HG02763 (cell line): ENCODE data around the gene RALGDS.

Source experiments
- ATAC-seq: cut with Tn5 transposase; IDR thresholded peaks from one replicate; pipeline ENCODE4 v1.9.1; 2021; ENCODE audit warnings: mild to moderate bottlenecking, moderate library complexity; ENCODE audit not compliant: unreplicated experiment

Gene RALGDS

DNA sequence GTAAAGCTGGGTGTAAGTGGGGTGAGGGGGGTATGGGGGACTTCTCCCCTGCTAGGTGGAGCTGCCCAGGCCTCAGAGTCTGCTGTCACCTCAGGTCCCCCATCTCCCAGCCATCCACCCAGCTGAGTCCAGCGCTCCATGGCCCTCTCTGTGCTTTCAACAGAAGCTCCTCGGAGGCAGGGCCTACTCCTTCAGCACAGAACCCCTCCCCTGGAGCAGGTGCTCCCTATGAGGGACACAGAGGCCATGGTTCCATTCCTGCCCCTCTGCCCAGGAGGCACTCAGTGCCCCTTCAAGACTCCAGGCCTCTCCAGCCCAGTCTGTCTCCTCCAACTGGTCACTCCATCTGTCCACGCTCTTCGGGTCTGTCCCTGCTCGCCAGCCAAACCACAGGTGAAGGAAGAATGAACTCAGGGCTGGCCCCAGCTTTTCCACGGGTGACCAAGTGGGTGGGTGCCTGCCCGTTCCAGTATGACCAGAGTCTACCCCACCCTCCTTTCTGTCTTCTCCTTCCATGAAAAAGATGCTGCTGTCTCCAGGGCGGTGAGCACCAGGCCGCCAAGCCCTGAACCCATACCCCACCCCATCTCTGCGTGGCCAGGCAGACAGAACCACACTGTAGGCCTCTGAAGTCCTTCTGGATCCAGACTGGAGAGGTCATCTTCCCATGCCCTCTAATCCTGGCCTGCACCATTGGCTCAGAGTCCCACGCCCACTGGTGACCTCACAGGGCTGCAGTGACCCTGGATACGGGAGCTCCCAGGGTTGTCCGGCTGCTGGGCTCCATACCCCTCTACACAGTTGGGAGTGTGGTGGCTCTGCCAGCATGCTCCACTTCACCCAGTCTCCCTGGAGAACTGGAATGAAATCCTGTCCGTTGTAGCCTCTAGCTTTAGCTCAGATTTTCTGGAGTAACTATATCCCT, 30.8 kb upstream of the RALGDS start:
- no peak for ATAC-seq

DNA sequence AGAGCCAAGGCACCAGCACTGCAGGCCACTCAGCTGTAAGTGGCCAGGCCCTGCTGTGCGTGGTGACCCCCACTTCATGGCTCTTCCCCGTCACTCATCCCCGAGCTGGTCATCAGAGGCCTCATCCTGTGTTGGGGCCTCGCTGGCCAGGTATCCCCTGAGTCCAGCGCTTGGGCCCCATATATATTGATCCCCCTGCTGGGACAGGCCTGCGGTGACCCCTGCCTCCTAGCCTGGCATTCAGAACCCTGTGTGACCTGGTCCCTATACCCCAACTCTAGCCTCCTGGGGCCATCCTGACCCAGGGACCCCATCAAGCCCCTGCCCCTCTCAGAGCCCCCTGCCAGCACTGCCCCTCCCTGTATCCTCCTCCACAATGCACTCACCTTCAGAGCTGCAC, 30.0 kb upstream of the RALGDS start:
- no peak for ATAC-seq

GRCh38 chr9:133149130-133150015, 28.3 kb upstream of the RALGDS start:
- peak; percentile 58 for ATAC-seq

GRCh38 chr9:133148199-133149129, 27.4 kb upstream of the RALGDS start:
- ATAC-seq = peak; percentile 9

GRCh38 chr9:133147412-133148198, 26.6 kb upstream of the RALGDS start:
- no peak for ATAC-seq

DNA sequence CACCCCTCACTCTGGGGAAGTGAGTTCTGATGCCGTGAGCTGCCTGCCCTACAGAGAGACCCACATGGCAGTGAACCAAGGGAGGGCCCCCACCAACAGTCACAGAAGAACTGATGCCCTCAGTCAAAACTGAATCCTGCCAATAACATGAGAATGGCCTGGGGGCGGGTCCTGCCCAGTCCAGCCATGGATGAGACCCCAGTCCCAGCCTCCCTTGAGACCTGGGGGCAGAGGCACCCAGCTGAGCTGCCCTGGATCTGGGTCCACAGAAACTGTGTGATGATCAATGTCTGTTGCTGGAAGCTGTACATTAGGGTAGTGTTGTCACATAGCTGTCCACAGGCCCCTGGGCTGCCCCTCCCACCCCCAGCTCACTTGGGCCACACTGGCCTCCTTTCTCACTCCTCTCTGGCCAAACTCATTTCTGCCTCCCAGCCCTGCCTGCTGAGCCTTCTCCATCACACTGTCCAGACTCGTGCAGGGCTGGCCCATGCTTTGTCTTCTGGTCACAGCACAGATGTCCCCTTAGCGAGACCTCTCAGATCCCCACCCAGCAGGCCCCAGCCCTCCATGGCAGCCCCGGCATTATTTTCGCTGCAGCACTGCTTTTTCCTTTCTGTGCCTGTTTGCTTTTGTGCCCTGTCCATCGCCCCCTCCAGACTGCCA, 25.8 kb upstream of the RALGDS start:
- ATAC-seq = no peak

DNA sequence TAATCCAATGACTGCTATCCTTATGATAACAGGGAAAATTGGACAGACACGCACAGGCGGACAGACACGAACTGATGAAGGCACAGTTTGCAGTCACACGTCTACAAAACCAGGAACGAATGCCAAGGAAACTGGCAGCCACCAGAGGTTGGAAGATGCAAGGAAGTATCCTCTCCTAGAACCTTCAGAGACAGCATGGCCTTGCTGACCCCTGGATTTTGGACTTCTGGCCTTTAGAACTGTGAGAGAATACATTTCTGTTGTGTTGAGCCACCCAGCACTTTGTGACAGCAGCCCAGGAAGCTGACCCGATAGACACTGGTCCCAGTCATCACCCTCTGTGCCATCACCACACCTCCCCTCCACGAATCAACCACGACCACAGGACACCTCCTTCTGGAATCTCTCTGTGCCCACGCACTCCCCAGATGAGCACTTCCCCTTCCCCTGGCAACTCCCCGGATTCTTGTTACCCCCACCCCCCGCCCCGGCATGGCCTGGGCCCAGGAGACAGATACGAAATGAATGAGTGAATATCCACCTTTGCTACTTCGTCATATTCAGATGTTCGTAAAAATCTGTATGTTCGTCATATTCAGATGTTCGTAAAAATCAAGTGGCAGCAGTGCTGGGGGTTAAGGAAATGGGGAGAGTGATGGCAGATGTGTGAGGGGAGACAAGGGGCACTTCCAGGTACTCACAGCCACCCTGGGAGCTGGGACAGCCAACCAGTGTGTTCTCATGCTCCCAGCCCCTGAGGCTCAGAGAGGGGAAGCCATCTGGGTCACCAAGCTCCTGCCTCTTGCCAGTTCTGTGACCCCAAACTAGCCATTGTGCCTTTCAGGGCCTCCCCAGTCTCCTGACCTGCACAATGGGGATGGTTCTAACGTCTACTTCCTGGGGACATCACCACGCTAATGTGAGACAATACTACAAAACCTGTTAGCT, 24.1 kb upstream of the RALGDS start:
- ATAC-seq = no peak

DNA sequence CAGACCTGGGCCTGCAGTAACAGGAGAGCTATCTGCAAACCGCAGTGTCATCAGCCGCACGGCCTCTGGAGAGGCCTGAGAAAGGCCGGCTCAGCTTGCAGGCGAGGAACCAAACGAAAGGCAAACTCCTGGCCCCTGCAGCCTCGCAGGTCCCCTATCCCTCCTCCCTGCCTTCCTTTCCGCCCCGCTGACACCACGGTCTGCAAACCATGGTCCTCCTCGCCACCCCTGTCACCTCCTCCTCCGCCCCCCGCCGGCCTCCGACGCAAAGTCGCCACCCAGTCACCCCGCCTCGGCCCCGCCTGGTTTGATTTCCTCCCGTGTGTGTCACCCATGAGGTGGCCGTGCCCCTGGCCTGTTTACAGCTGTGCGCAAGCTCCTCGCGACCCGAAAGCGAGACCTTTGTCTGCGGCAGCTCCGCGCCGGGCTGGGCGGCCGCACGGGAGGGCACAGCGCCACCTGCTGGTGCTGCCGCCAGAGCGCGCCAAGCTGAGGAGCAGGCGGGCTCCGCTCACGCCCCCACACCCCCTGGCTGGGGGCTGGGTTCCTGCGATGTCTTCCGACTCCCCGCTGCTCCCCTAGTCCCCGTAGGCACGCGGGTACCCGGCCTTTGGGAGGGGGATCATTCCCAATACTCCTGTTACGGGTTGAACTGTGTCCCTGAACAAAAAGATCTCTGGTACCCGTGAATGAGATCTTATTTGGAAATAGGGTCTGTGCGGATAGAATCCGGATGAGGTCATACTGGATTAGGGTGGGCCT, 23.3 kb upstream of the RALGDS start:
- ATAC-seq = peak; percentile 35

DNA sequence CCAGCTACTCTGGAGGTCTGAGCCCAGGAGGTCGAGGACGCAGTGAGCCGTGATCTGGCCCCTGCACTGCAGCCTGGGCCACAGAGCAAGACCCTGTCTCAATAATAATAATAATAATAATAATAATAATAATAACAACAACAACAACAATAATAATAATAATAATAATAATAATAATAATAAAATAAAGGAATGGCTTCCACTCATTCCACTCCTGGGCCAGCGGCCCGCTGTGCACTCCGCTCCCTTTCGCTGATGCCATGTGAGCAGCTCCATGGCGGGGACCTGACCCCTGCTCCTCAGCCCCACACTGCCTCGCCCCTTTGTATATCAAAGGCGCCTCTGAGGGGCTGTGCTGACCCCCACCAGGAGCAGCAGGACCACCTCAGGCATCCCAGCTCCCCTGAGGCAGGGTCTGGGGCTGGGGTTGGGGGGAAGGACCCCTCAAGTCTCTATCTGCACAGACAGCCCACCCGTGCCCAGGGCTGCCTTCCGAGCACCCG, 22.6 kb upstream of the RALGDS start:
- no peak for ATAC-seq

DNA sequence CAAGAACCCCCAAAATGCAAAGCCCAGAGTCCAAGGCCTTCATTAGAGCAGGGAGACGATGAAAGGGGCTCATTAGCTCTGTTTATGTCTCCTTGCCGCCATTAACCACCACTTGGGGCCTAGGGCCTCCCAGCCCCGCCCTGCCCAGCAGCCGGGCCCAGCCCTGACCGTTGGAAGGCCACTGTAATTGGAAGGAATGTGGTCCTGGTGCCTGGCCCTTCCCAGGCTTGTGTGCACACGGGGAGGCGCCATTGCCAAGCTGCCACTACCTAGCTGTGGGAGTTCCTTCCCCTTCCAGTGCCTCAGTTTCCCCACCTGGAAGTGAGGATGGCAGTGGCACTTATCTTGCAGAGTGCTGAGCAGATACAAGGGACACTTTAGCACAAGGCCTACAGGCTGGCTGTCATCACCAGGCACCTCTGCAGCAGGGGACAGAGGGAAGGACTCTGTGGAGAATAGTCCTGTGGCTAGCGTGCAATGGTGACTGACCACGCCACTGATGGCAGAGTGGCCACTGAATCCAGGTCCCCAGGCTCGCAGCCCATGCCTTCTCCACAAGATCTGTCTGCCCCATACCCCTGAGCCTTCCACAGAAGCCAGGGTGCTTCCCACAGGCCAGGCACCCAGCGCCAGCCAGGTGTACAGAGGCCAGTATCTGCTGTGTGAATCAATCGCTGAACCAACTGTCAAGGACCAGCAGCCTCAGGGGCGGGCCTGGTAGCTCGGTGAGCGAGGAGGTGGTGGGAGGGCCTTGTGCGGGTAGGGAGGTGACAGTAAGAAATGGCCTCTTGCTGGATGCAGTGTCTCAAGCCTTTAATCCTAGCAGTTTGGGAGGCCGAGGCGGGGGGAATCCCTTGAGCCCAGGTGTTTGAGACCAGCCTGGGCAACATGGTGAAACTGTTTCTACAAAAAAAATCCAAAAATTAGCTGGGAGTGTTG, 21.9 kb upstream of the RALGDS start:
- no peak for ATAC-seq

- no peak for ATAC-seq
Observed at GRCh38 chr9:133141833-133142595, 21.0 kb upstream of the RALGDS start.

- no peak for ATAC-seq
Observed at GRCh38 chr9:133140606-133141005, 19.6 kb upstream of the RALGDS start.

DNA sequence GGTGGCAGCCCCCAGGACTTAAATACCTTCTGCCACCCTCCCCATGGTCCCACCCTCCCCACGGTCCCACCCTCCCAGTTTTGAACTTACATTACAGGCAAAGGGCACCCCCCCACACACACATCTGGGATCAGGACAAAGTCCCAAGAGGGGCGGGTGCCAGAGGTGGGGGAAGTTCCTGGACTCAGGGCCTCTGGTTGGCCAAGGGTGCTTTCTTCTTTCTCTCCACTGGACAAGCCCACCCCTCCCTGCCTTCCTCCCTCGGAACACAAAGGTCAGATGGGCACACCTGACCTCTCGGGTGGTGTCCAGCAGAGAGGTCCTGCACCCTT, 19.1 kb upstream of the RALGDS start:
- no peak for ATAC-seq

DNA sequence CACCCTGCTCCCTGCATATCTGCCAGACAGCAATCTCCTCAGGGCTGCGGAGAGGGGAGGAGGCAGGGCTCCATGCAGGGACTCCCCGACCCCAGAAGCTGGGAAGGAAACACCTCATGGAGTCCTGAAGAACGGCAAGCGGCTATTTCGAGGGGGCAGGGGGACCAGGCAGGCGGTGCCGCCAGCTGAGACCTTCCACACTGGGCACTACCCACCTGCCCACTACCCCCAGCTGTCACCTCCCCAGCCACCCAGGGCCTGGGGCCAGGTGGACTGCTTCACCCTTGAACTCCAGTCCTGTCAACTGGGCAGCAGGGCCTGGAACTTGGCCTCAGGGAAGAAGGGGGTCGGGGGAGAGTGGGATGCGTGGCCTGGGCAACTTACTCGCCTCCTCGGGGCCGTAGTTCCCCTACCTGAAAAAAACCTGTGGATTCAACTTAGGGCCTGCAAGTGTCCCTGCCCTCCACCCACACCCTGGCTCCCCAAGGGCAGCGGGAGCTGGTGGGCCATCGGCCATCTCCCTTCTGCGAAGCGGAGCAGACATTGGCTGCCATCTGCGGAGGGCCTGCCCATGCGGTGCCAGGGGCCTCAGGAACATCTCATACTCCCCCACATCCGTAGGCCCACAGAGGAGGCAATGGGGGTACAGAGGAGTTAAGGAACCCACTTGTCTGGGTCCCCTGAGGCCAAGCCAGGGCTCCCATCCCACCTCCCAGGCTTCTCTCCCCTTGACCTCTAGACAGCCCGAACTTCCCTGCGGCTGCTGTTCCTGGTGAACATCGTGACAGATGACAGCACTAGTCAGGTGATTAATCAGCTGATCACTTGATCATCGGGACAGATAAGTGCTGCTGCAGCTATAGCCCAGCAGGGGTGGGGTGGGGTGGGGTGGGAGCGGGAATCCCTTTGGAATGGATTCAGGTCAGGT, 18.5 kb upstream of the RALGDS start:
- no peak for ATAC-seq
